ENCODE measurements around the gene KRTAP4-11. TPM values are rescaled to one million over a fixed set of nuclear protein-coding genes. Genes with fewer than 3 reads are reported as not detected.

KRTAP4-11 gene
- total RNA-seq, 2 experiments from 2014 or later = not detected

DNA sequence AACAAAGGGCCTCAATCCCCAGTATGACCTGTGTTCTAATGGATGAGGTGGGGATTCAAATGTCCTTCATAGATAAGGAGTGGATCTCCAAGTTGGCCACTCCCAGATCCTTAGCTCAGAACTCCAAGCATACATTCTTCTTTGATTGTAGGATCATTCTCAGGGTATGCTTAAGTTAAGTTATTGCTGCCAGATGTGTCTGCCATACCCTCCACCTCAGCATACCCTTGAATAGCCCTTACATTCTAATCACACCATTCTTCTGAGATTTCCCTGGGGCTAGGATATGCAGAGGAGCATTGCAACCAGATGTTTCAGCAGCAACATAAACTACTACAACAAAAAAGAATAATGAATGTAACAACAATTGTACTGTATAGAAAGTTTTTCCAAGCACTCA lies 50.9 kb downstream of the KRTAP4-11 start:
- Histone ChIP-seq H3K36me3 (ENCODE audit: insufficient read depth, low read length) (no peaks in the 10 kb centered on the region), H3K4me2 (ENCODE audit: low read length) (no peak overlapping the region), H3K9me2 (ENCODE audit: insufficient read depth, low read length) (no peaks in the 10 kb centered on the region), H3K4me1 (ENCODE audit: insufficient read depth, low read length, poor library complexity, severe bottlenecking) (no peaks in the 10 kb centered on the region), H3K9me3 (ENCODE audit: low read length) (no peaks in the 10 kb centered on the region), H3K27ac (ENCODE audit: low read depth, low read length, poor library complexity, severe bottlenecking) (no peak overlapping the region), H4K20me1 (ENCODE audit: insufficient read depth, low read length) (no peaks in the 10 kb centered on the region), H3K4me3 (ENCODE audit: low read depth, low read length, poor library complexity, severe bottlenecking) (no peak overlapping the region), H2AFZ (ENCODE audit: low read length) (no peak overlapping the region), H3K79me2 (ENCODE audit: insufficient read depth, low read depth, low read length) (no peaks in the 10 kb centered on the region)
- ChIA-PET CTCF (ENCODE audit: unreplicated experiment) (no interaction called here), POLR2A (no interaction called here)
- intact Hi-C loops (cut with micrococcal nuclease; ENCODE audit: unreplicated experiment) = no loop called here
- no peak for DNase-seq (ENCODE audit: low spot score)
- BruUV-seq (replicated peaks) = no TSS peak
- TF ChIP-seq EZH2phosphoT487 (IDR thresholded peaks at IDR 0.05; ENCODE audit: borderline replicate concordance, low read depth, low read length) (no peak), CTCF (conservative IDR thresholded peaks at IDR 0.05; ENCODE audit: low read length) (no peak)

Other genes with a start within 250 kb of the KRTAP4-11 start
Only the 30 nearest of the 38 such genes appear.
- gene KRT40, start 134.0 kb downstream of the KRTAP4-11 start, total RNA-seq (2014; rRNA removed; shearing (Covaris generic)) = not detected in 2 replicates
- gene KRT40, start 134.0 kb downstream of the KRTAP4-11 start, total RNA-seq (2022) = not detected in 2 replicates
- gene KRTAP3-3, start 124.2 kb downstream of the KRTAP4-11 start, total RNA-seq (2014; rRNA removed; shearing (Covaris generic)) = not detected in 2 replicates
- not detected in 2 replicates for gene KRTAP3-3, start 124.2 kb downstream of the KRTAP4-11 start, total RNA-seq (2022)
- not detected in 2 replicates for gene KRTAP3-2, start 118.5 kb downstream of the KRTAP4-11 start, total RNA-seq (2014; rRNA removed; shearing (Covaris generic))
- not detected in 2 replicates for gene KRTAP3-2, start 118.5 kb downstream of the KRTAP4-11 start, total RNA-seq (2022)
- not detected in 2 replicates for gene KRTAP3-1, start 109.2 kb downstream of the KRTAP4-11 start, total RNA-seq (2014; rRNA removed; shearing (Covaris generic))
- gene KRTAP3-1, start 109.2 kb downstream of the KRTAP4-11 start, total RNA-seq (2022) = not detected in 2 replicates
- not detected in 2 replicates for gene KRTAP1-5, start 91.2 kb downstream of the KRTAP4-11 start, total RNA-seq (2014; rRNA removed; shearing (Covaris generic))
- gene KRTAP1-5, start 91.2 kb downstream of the KRTAP4-11 start, total RNA-seq (2022) = not detected in 2 replicates
- not detected in 2 replicates for gene KRTAP1-4, start 88.2 kb downstream of the KRTAP4-11 start, total RNA-seq (2014; rRNA removed; shearing (Covaris generic))
- gene KRTAP1-4, start 88.2 kb downstream of the KRTAP4-11 start, total RNA-seq (2022) = not detected in 2 replicates
- not detected in 2 replicates for gene KRTAP1-3, start 83.5 kb downstream of the KRTAP4-11 start, total RNA-seq (2014; rRNA removed; shearing (Covaris generic))
- gene KRTAP1-3, start 83.5 kb downstream of the KRTAP4-11 start, total RNA-seq (2022) = not detected in 2 replicates
- gene KRTAP1-1, start 76.9 kb downstream of the KRTAP4-11 start, total RNA-seq (2014; rRNA removed; shearing (Covaris generic)) = not detected in 2 replicates
- gene KRTAP1-1, start 76.9 kb downstream of the KRTAP4-11 start, total RNA-seq (2022) = not detected in 2 replicates
- gene KRTAP2-1, start 71.1 kb downstream of the KRTAP4-11 start, total RNA-seq (2014; rRNA removed; shearing (Covaris generic)) = not detected in 2 replicates
- gene KRTAP2-1, start 71.1 kb downstream of the KRTAP4-11 start, total RNA-seq (2022) = not detected in 2 replicates
- gene KRTAP2-2, start 63.1 kb downstream of the KRTAP4-11 start, total RNA-seq (2014; rRNA removed; shearing (Covaris generic)) = not detected in 2 replicates
- gene KRTAP2-2, start 63.1 kb downstream of the KRTAP4-11 start, total RNA-seq (2022) = not detected in 2 replicates
- gene KRTAP2-3, start 58.3 kb downstream of the KRTAP4-11 start, total RNA-seq (2014; rRNA removed; shearing (Covaris generic)) = not detected in 2 replicates
- not detected in 2 replicates for gene KRTAP2-3, start 58.3 kb downstream of the KRTAP4-11 start, total RNA-seq (2022)
- not detected in 2 replicates for gene KRTAP2-4, start 52.5 kb downstream of the KRTAP4-11 start, total RNA-seq (2014; rRNA removed; shearing (Covaris generic))
- gene KRTAP2-4, start 52.5 kb downstream of the KRTAP4-11 start, total RNA-seq (2022) = not detected in 2 replicates
- not detected in 2 replicates for gene KRTAP4-7, start 34.2 kb downstream of the KRTAP4-11 start, total RNA-seq (2014; rRNA removed; shearing (Covaris generic))
- not detected in 2 replicates for gene KRTAP4-7, start 34.2 kb downstream of the KRTAP4-11 start, total RNA-seq (2022)
- not detected in 2 replicates for gene KRTAP4-8, start 20.2 kb downstream of the KRTAP4-11 start, total RNA-seq (2014; rRNA removed; shearing (Covaris generic))
- not detected in 2 replicates for gene KRTAP4-8, start 20.2 kb downstream of the KRTAP4-11 start, total RNA-seq (2022)
- not detected in 2 replicates for gene KRTAP4-16, start 16.2 kb downstream of the KRTAP4-11 start, total RNA-seq (2014; rRNA removed; shearing (Covaris generic))
- gene KRTAP4-16, start 16.2 kb downstream of the KRTAP4-11 start, total RNA-seq (2022) = not detected in 2 replicates
- not detected in 2 replicates for gene KRTAP4-9, start 13.0 kb downstream of the KRTAP4-11 start, total RNA-seq (2014; rRNA removed; shearing (Covaris generic))
- gene KRTAP4-9, start 13.0 kb downstream of the KRTAP4-11 start, total RNA-seq (2022) = not detected in 2 replicates
- gene KRTAP4-12, start 5.8 kb upstream of the KRTAP4-11 start, total RNA-seq (2014; rRNA removed; shearing (Covaris generic)) = not detected in 2 replicates
- not detected in 2 replicates for gene KRTAP4-12, start 5.8 kb upstream of the KRTAP4-11 start, total RNA-seq (2022)
- not detected in 2 replicates for gene KRTAP4-6, start 22.2 kb upstream of the KRTAP4-11 start, total RNA-seq (2014; rRNA removed; shearing (Covaris generic))
- not detected in 2 replicates for gene KRTAP4-6, start 22.2 kb upstream of the KRTAP4-11 start, total RNA-seq (2022)
- gene KRTAP4-5, start 31.5 kb upstream of the KRTAP4-11 start, total RNA-seq (2014; rRNA removed; shearing (Covaris generic)) = not detected in 2 replicates
- gene KRTAP4-5, start 31.5 kb upstream of the KRTAP4-11 start, total RNA-seq (2022) = not detected in 2 replicates
- gene KRTAP4-4, start 42.4 kb upstream of the KRTAP4-11 start, total RNA-seq (2014; rRNA removed; shearing (Covaris generic)) = not detected in 2 replicates
- gene KRTAP4-4, start 42.4 kb upstream of the KRTAP4-11 start, total RNA-seq (2022) = not detected in 2 replicates
- gene KRTAP4-3, start 49.8 kb upstream of the KRTAP4-11 start, total RNA-seq (2014; rRNA removed; shearing (Covaris generic)) = not detected in 2 replicates
- gene KRTAP4-3, start 49.8 kb upstream of the KRTAP4-11 start, total RNA-seq (2022) = not detected in 2 replicates
- not detected in 2 replicates for gene KRTAP4-2, start 59.8 kb upstream of the KRTAP4-11 start, total RNA-seq (2014; rRNA removed; shearing (Covaris generic))
- not detected in 2 replicates for gene KRTAP4-2, start 59.8 kb upstream of the KRTAP4-11 start, total RNA-seq (2022)
- gene KRTAP4-1, start 66.5 kb upstream of the KRTAP4-11 start, total RNA-seq (2014; rRNA removed; shearing (Covaris generic)) = not detected in 2 replicates
- not detected in 2 replicates for gene KRTAP4-1, start 66.5 kb upstream of the KRTAP4-11 start, total RNA-seq (2022)
- not detected in 2 replicates for gene KRTAP9-1, start 71.5 kb upstream of the KRTAP4-11 start, total RNA-seq (2014; rRNA removed; shearing (Covaris generic))
- not detected in 2 replicates for gene KRTAP9-1, start 71.5 kb upstream of the KRTAP4-11 start, total RNA-seq (2022)
- gene KRTAP9-2, start 108.3 kb upstream of the KRTAP4-11 start, total RNA-seq (2014; rRNA removed; shearing (Covaris generic)) = not detected in 2 replicates
- gene KRTAP9-2, start 108.3 kb upstream of the KRTAP4-11 start, total RNA-seq (2022) = not detected in 2 replicates
- not detected in 2 replicates for gene KRTAP9-3, start 114.1 kb upstream of the KRTAP4-11 start, total RNA-seq (2014; rRNA removed; shearing (Covaris generic))
- not detected in 2 replicates for gene KRTAP9-3, start 114.1 kb upstream of the KRTAP4-11 start, total RNA-seq (2022)
- not detected in 2 replicates for gene KRTAP9-8, start 119.6 kb upstream of the KRTAP4-11 start, total RNA-seq (2014; rRNA removed; shearing (Covaris generic))
- not detected in 2 replicates for gene KRTAP9-8, start 119.6 kb upstream of the KRTAP4-11 start, total RNA-seq (2022)
- not detected in 2 replicates for gene KRTAP9-4, start 131.3 kb upstream of the KRTAP4-11 start, total RNA-seq (2014; rRNA removed; shearing (Covaris generic))
- not detected in 2 replicates for gene KRTAP9-4, start 131.3 kb upstream of the KRTAP4-11 start, total RNA-seq (2022)
- gene KRTAP9-9, start 137.0 kb upstream of the KRTAP4-11 start, total RNA-seq (2014; rRNA removed; shearing (Covaris generic)) = not detected in 2 replicates
- gene KRTAP9-9, start 137.0 kb upstream of the KRTAP4-11 start, total RNA-seq (2022) = not detected in 2 replicates
- not detected in 2 replicates for gene KRTAP9-6, start 147.0 kb upstream of the KRTAP4-11 start, total RNA-seq (2014; rRNA removed; shearing (Covaris generic))
- not detected in 2 replicates for gene KRTAP9-6, start 147.0 kb upstream of the KRTAP4-11 start, total RNA-seq (2022)